ENCODE measurements around the gene AMH.

AMH gene

DNA sequence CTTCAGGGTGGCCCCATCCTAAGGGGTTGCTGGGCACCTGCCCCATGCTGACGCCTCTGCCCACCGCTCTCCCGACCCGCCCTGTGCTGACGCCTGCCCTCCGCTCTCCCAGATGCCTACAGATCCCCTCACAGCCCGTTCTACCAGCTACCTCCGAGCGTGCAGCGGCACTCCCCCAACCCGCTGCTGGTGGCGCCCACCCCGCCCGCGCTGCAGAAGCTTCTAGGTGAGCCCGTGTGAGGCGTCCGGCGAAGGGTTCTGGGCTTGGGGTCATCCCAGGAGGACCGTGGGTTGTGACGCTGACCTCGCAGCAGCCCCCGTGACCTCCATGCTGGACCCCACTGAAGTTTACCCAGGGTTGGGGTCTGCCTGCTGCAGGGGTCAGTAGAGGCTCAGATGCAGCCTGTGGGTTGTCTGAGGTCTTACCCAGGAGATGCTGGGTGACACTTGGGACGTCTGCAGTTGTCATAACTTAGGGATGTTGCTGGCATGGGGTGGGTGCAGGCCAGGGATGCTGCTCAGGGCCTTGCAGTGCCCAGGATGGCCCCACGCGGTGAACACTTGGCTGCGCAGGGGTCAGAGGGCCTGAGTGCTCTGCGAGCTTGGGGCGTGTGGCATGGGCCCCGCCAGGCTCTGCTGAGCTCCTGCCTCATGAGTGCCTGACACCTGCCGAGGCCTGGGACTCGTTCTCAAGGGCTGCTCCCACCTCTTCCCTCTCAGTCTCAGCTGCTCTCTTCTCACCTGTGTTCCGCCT, 38.0 kb upstream of the AMH start:
- H3K4me1 ChIP-seq (ENCODE audit: insufficient read depth, low read length) = no peaks in the 10 kb centered on the region
- no peak overlapping the region for H3K4me3 ChIP-seq (ENCODE audit: low read length)
- no peaks in the 10 kb centered on the region for H3K27me3 ChIP-seq (ENCODE audit: insufficient read depth, low read length)

DNA sequence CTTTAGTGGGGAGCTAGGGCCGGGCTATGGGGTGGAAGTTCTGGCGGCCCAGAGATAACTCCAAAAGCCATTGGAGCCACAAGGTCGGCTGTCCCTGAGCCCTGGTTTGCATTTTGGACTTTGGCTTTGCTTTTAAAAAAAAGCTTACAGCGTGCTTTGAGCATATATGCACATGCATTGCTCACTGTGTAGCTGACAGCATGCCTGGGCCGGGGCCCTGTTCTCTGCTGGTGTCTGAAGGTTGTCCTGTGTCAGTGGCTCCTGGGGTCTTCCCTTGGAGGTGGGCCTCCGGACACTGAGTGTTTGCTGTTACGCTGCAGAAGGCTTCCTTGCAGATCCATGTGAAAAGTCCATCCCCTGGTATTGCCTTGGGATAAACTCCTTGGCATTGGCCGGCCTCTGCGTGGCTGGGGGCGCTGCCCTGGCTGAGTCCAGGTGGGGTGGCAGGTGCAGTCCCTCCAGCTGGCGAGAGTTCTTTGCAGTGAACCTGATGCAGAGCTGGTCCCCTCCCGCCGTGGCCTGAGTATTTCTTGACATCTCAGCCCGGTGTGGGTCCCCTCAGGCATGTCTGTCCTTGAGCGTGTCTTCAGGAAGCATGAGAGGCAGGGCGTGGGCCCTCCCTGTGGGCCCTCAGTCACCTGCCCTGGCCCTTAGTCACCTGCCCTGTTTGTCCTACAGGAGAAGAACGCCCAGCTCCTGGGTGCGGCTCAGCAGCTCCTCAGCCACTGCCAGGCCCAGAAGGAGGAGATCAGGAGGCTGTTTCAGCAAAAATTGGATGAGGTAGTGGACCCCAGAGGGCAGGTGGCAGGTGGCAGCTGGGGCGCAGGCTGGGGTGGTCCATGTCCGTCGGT, 36.0 kb upstream of the AMH start:
- H3K27ac ChIP-seq (ENCODE audit: low read length) = no peak overlapping the region
- H3K9me3 ChIP-seq (ENCODE audit: insufficient read depth, low read depth, low read length) = no peaks in the 10 kb centered on the region
- no peaks in the 10 kb centered on the region for H3K27me3 ChIP-seq (ENCODE audit: insufficient read depth, low read length)
- H3K4me3 ChIP-seq (ENCODE audit: low read length) = no peak overlapping the region
- H3K4me1 ChIP-seq (ENCODE audit: insufficient read depth, low read length) = no peaks in the 10 kb centered on the region
- no peak overlapping the region for H3K9ac ChIP-seq (ENCODE audit: low read depth, low read length)
- peaks cover 70% of the 10 kb centered on the region for H3K36me3 ChIP-seq (ENCODE audit: insufficient read depth, low read depth, low read length)

More for the DNA sequence above, 38.0 kb upstream of the AMH start:
- Histone ChIP-seq H3K36me3 (ENCODE audit: insufficient read depth, low read depth, low read length) (peaks cover 59% of the 10 kb centered on the region), H3K9me3 (ENCODE audit: insufficient read depth, low read depth, low read length) (no peaks in the 10 kb centered on the region), H3K27ac (ENCODE audit: low read length) (no peak overlapping the region), H3K9ac (ENCODE audit: low read depth, low read length) (no peak overlapping the region)

DNA sequence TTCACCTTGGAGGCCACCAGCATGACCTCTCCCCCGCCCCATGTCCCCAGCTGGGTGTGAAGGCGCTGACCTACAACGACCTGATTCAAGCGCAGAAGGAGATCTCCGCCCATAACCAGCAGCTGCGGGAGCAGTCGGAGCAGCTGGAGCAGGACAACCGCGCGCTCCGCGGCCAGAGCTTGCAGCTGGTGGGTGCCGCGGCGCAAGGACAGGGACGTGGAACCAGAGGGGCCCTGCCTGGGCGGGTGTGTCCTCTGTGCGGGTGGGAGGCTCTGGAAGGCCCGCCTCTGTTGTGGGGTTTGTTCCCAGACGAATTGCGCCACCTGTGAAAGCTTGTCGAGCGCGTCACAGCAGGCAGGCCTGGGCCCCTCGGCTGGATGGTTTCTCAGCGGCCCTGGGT, 35.3 kb upstream of the AMH start:
- Histone ChIP-seq H3K36me3 (ENCODE audit: insufficient read depth, low read depth, low read length) (peaks cover 70% of the 10 kb centered on the region), H3K9ac (ENCODE audit: low read depth, low read length) (no peak overlapping the region), H3K4me1 (ENCODE audit: insufficient read depth, low read length) (no peaks in the 10 kb centered on the region), H3K4me3 (ENCODE audit: low read length) (no peak overlapping the region), H3K27ac (ENCODE audit: low read length) (no peak overlapping the region), H3K27me3 (ENCODE audit: insufficient read depth, low read length) (no peaks in the 10 kb centered on the region), H3K9me3 (ENCODE audit: insufficient read depth, low read depth, low read length) (no peaks in the 10 kb centered on the region)

DNA sequence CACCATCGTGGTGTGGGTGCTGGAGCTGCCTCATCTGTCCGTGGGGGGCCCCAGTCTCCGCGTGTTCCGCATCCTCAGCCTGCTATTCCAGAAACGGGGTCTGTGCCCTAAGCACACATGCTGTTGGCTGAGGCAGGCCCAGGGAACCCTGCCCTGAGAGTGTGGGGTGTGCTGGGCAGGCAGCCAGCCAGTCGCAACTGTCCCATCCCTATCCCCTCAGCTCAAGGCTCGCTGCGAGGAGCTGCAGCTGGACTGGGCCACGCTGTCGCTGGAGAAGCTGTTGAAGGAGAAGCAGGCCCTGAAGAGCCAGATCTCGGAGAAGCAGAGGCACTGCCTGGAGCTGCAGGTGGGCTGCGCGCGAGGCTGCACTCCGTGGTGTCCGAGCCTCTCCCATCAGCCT, 34.9 kb upstream of the AMH start:
- no peaks in the 10 kb centered on the region for H3K4me1 ChIP-seq (ENCODE audit: insufficient read depth, low read length)
- no peaks in the 10 kb centered on the region for H3K27me3 ChIP-seq (ENCODE audit: insufficient read depth, low read length)
- no peak overlapping the region for H3K4me3 ChIP-seq (ENCODE audit: low read length)
- no peak overlapping the region for H3K9ac ChIP-seq (ENCODE audit: low read depth, low read length)
- peaks cover 70% of the 10 kb centered on the region for H3K36me3 ChIP-seq (ENCODE audit: insufficient read depth, low read depth, low read length)
- H3K9me3 ChIP-seq (ENCODE audit: insufficient read depth, low read depth, low read length) = no peaks in the 10 kb centered on the region
- no peak overlapping the region for H3K27ac ChIP-seq (ENCODE audit: low read length)

DNA sequence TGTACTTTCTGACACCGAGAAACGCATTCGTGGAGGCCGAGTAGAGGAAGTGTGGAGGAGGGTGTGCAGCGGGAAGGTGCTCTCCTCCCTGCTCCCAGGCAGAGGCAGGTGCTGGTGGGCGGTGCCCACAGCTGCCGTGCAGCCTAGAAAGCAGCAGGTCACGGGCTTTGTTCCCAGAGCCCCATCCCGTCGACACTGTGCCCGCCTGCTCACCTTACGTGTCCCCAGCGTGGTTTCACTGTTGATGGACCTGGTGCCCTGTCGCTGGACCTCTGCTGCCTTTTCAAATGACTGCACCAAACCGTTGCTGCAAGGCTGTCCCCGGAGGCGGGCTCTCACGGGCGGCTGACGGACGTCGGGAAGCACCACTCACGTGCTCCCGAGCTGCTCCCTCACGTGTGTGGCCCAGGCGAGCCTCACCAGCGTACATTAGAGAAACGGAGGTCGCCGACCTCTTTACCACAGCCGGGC, 33.8 kb upstream of the AMH start:
- Histone ChIP-seq H3K27ac (ENCODE audit: low read length) (no peak overlapping the region), H3K4me1 (ENCODE audit: insufficient read depth, low read length) (no peaks in the 10 kb centered on the region), H3K4me3 (ENCODE audit: low read length) (no peak overlapping the region), H3K9me3 (ENCODE audit: insufficient read depth, low read depth, low read length) (no peaks in the 10 kb centered on the region), H3K27me3 (ENCODE audit: insufficient read depth, low read length) (no peaks in the 10 kb centered on the region), H3K36me3 (ENCODE audit: insufficient read depth, low read depth, low read length) (peaks cover 76% of the 10 kb centered on the region), H3K9ac (ENCODE audit: low read depth, low read length) (no peak overlapping the region)

DNA sequence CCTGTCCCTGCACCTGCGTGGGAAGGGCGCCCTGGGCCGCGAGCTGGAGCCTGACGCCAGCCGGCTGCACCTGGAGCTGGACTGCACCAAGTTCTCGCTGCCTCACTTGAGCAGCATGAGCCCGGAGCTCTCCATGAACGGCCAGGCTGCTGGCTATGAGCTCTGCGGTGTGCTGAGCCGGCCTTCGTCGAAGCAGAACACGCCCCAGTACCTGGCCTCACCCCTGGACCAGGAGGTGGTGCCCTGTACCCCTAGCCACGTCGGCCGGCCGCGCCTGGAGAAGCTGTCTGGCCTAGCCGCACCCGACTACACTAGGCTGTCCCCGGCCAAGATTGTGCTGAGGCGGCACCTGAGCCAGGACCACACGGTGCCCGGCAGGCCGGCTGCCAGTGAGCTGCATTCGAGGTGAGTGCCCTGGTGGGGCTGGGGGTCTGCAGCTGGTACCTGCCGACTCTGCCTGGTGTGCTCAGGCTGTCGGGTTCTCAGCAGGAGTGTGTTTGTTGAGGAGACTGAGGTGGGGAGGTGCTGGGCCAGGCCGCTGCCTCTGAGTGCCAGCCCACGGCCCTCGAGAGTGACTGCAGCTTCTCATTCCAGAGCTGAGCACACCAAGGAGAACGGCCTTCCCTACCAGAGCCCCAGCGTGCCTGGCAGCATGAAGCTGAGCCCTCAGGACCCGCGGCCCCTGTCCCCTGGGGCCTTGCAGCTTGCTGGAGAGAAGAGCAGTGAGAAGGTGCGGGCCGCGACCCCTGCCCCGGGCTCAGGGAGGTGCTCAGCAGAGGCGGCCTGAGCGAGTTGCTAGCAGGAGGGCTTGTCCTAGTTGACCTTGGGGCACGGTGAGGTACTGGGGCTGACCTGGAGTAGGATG, 32.5 kb upstream of the AMH start:
- no peak overlapping the region for H3K4me3 ChIP-seq (ENCODE audit: low read length)
- no peaks in the 10 kb centered on the region for H3K4me1 ChIP-seq (ENCODE audit: insufficient read depth, low read length)
- H3K27me3 ChIP-seq (ENCODE audit: insufficient read depth, low read length) = no peaks in the 10 kb centered on the region
- no peak overlapping the region for H3K9ac ChIP-seq (ENCODE audit: low read depth, low read length)
- peaks cover 70% of the 10 kb centered on the region for H3K36me3 ChIP-seq (ENCODE audit: insufficient read depth, low read depth, low read length)
- H3K9me3 ChIP-seq (ENCODE audit: insufficient read depth, low read depth, low read length) = no peaks in the 10 kb centered on the region
- no peak overlapping the region for H3K27ac ChIP-seq (ENCODE audit: low read length)

DNA sequence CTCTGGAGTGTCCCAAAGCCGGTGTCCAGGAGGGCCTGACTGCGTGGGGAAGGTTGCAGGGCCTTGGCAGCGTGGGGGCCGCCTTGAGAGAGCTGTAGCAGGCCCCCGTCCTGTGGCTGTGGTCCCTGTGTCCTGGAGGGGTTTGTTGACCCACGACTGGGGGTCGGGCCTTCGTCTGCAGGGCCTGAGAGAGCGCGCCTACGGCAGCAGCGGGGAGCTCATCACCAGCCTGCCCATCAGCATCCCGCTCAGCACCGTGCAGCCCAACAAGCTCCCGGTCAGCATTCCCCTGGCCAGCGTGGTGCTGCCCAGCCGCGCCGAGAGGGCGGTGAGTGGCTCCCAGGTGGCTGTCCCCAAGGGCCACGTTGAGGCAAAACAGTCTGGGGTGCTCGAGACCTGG, 31.5 kb upstream of the AMH start:
- Histone ChIP-seq H3K4me1 (ENCODE audit: insufficient read depth, low read length) (no peaks in the 10 kb centered on the region), H3K4me3 (ENCODE audit: low read length) (no peak overlapping the region), H3K36me3 (ENCODE audit: insufficient read depth, low read depth, low read length) (peaks cover 64% of the 10 kb centered on the region), H3K27me3 (ENCODE audit: insufficient read depth, low read length) (no peaks in the 10 kb centered on the region), H3K9me3 (ENCODE audit: insufficient read depth, low read depth, low read length) (no peaks in the 10 kb centered on the region), H3K9ac (ENCODE audit: low read depth, low read length) (no peak overlapping the region), H3K27ac (ENCODE audit: low read length) (no peak overlapping the region)

DNA sequence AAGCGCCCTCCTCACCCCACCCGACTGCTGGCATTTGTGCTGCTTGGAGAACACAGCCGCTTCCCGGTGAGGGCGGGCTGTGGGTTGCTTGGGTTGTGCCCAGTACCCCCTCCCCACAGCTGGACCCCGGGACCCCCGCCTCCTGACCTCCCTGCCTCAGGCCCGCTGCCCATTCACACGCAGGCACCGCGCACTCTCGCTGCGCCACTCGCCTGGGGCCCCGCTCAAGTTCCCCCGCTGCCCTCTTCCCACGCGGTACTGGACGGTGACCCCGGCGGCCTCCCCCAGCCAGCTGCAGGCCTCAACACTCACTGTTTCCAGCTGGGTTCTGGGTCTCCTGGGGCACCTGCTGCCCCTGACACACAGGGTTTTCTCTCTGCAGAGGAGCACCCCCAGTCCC, 29.4 kb upstream of the AMH start:
- peaks cover 67% of the 10 kb centered on the region for H3K36me3 ChIP-seq (ENCODE audit: insufficient read depth, low read depth, low read length)
- no peaks in the 10 kb centered on the region for H3K9me3 ChIP-seq (ENCODE audit: insufficient read depth, low read depth, low read length)
- H3K9ac ChIP-seq (ENCODE audit: low read depth, low read length) = no peak overlapping the region
- H3K27ac ChIP-seq (ENCODE audit: low read length) = no peak overlapping the region
- H3K27me3 ChIP-seq (ENCODE audit: insufficient read depth, low read length) = no peaks in the 10 kb centered on the region
- no peaks in the 10 kb centered on the region for H3K4me1 ChIP-seq (ENCODE audit: insufficient read depth, low read length)
- H3K4me3 ChIP-seq (ENCODE audit: low read length) = no peak overlapping the region

DNA sequence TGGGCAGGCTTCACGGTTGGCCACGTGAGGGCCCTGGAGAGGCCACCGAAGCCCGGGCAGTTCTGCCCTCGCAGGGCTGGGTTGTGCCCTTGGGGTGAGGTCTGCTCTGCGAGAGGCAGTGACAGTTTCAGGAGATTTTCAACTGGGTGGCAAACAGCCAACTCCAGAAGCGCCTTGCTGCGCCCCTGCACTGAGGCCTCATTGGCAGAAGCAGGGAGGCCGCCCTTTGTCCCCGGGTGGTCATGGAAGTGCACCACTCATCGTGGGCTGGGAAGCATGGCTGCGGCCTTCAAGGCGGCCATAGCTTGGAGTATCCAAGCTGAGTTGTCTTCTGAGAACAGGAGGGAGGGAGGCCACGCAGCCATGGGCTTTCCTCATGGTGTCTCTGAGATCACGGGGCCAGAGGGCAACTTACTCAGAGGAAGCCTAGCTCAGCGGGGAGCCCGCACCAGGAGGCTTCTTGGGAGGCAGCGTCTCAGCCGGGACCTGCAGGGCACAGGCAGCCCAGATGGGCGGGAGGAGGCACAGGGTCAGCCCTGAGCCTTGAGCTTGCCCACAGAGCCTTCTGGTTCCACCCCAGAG, 27.8 kb upstream of the AMH start:
- no peak overlapping the region for H3K27ac ChIP-seq (ENCODE audit: low read length)
- peaks cover 66% of the 10 kb centered on the region for H3K36me3 ChIP-seq (ENCODE audit: insufficient read depth, low read depth, low read length)
- H3K9ac ChIP-seq (ENCODE audit: low read depth, low read length) = no peak overlapping the region

DNA sequence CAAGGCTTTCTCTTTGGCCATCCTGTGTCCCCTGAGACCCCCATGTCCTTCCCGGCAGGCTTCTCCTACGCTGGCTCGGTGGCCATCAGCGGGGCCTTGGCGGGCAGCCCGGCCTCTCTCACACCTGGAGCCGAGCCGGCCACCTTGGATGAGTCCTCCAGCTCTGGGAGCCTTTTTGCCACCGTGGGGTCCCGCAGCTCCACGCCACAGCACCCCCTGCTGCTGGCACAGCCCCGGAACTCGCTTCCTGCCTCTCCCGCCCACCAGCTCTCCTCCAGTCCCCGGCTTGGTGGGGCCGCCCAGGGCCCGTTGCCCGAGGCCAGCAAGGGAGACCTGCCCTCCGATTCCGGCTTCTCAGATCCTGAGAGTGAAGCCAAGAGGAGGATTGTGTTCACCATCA, 27.2 kb upstream of the AMH start:
- H3K36me3 ChIP-seq (ENCODE audit: insufficient read depth, low read depth, low read length) = peaks cover 63% of the 10 kb centered on the region
- H3K4me3 ChIP-seq (ENCODE audit: low read length) = no peak overlapping the region
- H3K27me3 ChIP-seq (ENCODE audit: insufficient read depth, low read length) = no peaks in the 10 kb centered on the region
- H3K27ac ChIP-seq (ENCODE audit: low read length) = no peak overlapping the region
- no peaks in the 10 kb centered on the region for H3K4me1 ChIP-seq (ENCODE audit: insufficient read depth, low read length)
- H3K9ac ChIP-seq (ENCODE audit: low read depth, low read length) = no peak overlapping the region
- H3K9me3 ChIP-seq (ENCODE audit: insufficient read depth, low read depth, low read length) = no peaks in the 10 kb centered on the region

More for the DNA sequence above, 27.8 kb upstream of the AMH start:
- Histone ChIP-seq H3K9me3 (ENCODE audit: insufficient read depth, low read depth, low read length) (no peaks in the 10 kb centered on the region), H3K4me1 (ENCODE audit: insufficient read depth, low read length) (no peaks in the 10 kb centered on the region), H3K27me3 (ENCODE audit: insufficient read depth, low read length) (no peaks in the 10 kb centered on the region), H3K4me3 (ENCODE audit: low read length) (no peak overlapping the region)

DNA sequence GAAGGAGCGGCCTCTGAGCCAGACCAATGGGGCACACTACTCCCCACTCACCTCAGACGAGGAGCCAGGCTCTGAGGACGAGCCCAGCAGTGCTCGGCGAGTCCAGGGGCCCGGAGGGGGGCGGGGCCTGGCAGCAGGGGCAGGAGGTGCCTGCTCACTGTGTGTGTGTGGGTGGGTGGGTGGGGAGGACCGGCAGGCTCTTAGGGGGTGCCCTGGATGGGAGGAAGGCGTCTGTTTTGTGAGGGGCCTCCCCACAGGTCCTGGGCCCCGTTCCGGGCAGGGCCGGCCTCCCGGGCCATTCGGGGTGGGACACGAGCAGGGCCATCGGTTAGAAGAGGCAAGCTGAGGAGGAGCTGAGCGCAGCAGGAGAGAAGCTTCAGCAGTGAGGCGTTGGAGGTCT, 25.7 kb upstream of the AMH start:
- H3K9me3 ChIP-seq (ENCODE audit: insufficient read depth, low read depth, low read length) = no peaks in the 10 kb centered on the region
- H3K27ac ChIP-seq (ENCODE audit: low read length) = no peak overlapping the region
- H3K27me3 ChIP-seq (ENCODE audit: insufficient read depth, low read length) = no peaks in the 10 kb centered on the region
- H3K4me1 ChIP-seq (ENCODE audit: insufficient read depth, low read length) = no peaks in the 10 kb centered on the region
- H3K36me3 ChIP-seq (ENCODE audit: insufficient read depth, low read depth, low read length) = peaks cover 56% of the 10 kb centered on the region
- H3K4me3 ChIP-seq (ENCODE audit: low read length) = no peak overlapping the region
- H3K9ac ChIP-seq (ENCODE audit: low read depth, low read length) = no peak overlapping the region
